ENCODE data around the gene SPAAR. TPM values are rescaled to one million over a fixed set of nuclear protein-coding genes. Genes with fewer than 3 reads are reported as not detected.

The SPAAR gene
- total RNA-seq, 2 donors from 2014 or later = 3.8 to 6.3 TPM

DNA sequence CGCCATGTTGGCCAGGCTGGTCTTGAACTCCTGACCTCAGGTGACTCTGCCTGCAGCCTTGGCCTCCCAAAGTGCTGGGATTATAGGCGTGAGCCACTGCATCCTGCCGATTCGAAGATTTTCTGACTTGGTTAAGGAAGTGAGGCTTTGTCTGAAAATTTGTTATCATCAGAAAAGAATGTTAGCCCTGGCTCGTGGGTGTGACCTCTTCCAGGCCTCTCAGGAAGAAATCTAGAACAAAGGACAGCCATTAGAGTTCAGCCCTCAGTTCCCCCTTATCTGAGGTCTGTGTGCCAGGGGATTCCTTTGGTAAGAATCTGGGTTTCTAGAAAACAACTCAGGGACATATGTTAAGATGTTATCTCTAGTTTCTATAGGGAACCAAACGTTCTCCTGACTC is 42.4 kb downstream of the SPAAR start:
- Histone ChIP-seq H3K27ac (peak overlapping the region in 1 of 2 donors; percentile 60), H3K4me1 (peaks cover 0 to 9% of the 10 kb centered on the region in 2 donors), H3K27me3 (no peaks in the 10 kb centered on the region), H3K4me3 (no peak overlapping the region), H3K36me3 (no peaks in the 10 kb centered on the region), H3K9me3 (no peaks in the 10 kb centered on the region)
- no peak for DNase-seq (ENCODE audit: low spot score)
- TF ChIP-seq CTCF (IDR thresholded peaks at IDR 0.05) = no peak

DNA sequence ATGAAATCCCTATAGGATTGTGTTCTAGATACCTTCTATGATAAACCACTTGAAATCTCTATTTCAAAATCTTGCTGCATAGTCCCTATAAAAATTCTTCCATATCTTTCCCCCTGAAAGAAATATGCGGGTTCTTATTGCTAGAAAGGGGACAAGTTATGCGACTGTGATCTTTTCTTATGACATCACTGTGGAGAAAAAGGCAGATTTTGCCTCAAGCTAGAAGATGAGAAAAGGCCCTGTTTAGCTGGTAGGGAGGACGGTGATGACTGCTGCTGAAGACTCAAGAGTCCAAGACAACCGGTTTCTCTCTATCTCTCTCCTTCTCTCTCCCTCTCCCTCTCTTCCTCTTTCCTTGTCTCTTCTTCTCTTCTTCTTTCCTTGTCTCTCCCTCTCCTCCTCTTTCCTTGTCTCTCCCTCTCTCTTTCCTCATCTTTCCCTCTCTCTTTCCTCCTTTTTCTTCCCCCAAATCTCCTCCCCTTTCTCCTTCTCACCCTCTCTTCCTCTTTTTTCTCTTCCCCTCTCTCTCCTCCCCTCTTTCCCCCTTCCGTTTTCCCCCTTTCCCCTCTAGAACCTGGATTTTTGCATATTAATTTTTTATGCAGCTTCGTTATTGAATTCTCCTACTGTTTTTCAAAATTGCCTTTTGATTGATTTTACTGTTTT is 43.4 kb downstream of the SPAAR start:
- no peak for TF ChIP-seq CTCF (IDR thresholded peaks at IDR 0.05)
- Histone ChIP-seq H3K27ac (peak overlapping the region in 1 of 2 donors; percentile 60), H3K9me3 (no peaks in the 10 kb centered on the region), H3K36me3 (no peaks in the 10 kb centered on the region), H3K4me3 (no peak overlapping the region), H3K4me1 (peaks cover 0 to 9% of the 10 kb centered on the region in 2 donors), H3K27me3 (no peaks in the 10 kb centered on the region)
- no peak for DNase-seq (ENCODE audit: low spot score)

GRCh38 chr9:35954942-35955546 is 45.8 kb downstream of the SPAAR start:
- H3K36me3 ChIP-seq = no peaks in the 10 kb centered on the region
- H3K27me3 ChIP-seq = no peaks in the 10 kb centered on the region
- peak; percentile 66 to 90 for TF ChIP-seq CTCF (IDR thresholded peaks at IDR 0.05)
- no peaks in the 10 kb centered on the region for H3K4me1 ChIP-seq
- H3K9me3 ChIP-seq = no peaks in the 10 kb centered on the region
- H3K27ac ChIP-seq = no peak overlapping the region
- DNase-seq (ENCODE audit: low spot score) = no peak
- no peak overlapping the region for H3K4me3 ChIP-seq

- TF ChIP-seq CTCF (IDR thresholded peaks at IDR 0.05) = no peak
- no peaks in the 10 kb centered on the region for H3K27me3 ChIP-seq
- no peak overlapping the region for H3K4me3 ChIP-seq
- H3K36me3 ChIP-seq = no peaks in the 10 kb centered on the region
- no peak for DNase-seq (ENCODE audit: low spot score)
- no peak overlapping the region for H3K27ac ChIP-seq
- H3K4me1 ChIP-seq = no peaks in the 10 kb centered on the region
- no peaks in the 10 kb centered on the region for H3K9me3 ChIP-seq
Measured at GRCh38 chr9:35956651-35957050, 47.4 kb downstream of the SPAAR start.

- Histone ChIP-seq H3K4me1 (no peaks in the 10 kb centered on the region), H3K36me3 (no peaks in the 10 kb centered on the region), H3K4me3 (no peak within 1 kb of the TSS), H3K9me3 (no peaks in the 10 kb centered on the region), H3K27ac (no peak within 1 kb of the TSS), H3K27me3 (no peaks in the 10 kb centered on the region)
- no peak for TF ChIP-seq CTCF (IDR thresholded peaks at IDR 0.05)
- DNase-seq (ENCODE audit: low spot score) = no peak
Measured at GRCh38 chr9:35958104-35958837, 49.0 kb downstream of the SPAAR start, which contains the start of gene OR2S2. Gene OR2S2 (minus strand): TSS chr9:35958154. CDS start chr9:35958098, 56 bp downstream.
